GM10266 (cell line): ENCODE measurements around the gene CCIN.

ENCODE experiments used
- DNase-seq: peaks from one replicate; pipeline ENCODE4 v3.0.0; 2012; ENCODE audit errors: extremely low spot score
- TF ChIP-seq, protein P1 (sequence below): IDR thresholded peaks from 2 replicates; pipeline ENCODE4 v1.5.1; 2012; ENCODE audit warnings: mild to moderate bottlenecking, low read depth; ENCODE audit not compliant: control insufficient read depth, insufficient read depth; ENCODE audit errors: missing control alignments

CCIN gene

DNA sequence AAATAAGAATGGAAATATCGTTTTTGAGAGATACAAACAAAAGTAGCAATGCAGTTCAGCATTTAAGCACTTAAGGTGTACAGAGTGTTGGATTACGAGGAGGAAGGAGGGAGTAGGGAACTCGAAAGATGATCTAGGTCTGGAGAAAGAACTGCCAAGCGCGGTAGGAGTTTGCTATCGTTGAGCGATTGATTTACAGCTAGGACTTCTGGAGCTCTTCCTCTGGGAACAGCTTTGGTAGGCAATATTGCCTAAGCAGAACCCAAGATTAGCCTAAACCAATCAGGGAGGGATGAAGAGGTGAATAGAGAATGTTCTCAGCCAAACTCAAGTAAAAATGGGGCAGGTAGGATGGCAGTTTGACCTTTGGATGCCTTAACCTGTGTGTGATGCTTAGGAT lies 22.5 kb downstream of the CCIN start:
- no peak for DNase-seq
- TF ChIP-seq, protein P1, sequence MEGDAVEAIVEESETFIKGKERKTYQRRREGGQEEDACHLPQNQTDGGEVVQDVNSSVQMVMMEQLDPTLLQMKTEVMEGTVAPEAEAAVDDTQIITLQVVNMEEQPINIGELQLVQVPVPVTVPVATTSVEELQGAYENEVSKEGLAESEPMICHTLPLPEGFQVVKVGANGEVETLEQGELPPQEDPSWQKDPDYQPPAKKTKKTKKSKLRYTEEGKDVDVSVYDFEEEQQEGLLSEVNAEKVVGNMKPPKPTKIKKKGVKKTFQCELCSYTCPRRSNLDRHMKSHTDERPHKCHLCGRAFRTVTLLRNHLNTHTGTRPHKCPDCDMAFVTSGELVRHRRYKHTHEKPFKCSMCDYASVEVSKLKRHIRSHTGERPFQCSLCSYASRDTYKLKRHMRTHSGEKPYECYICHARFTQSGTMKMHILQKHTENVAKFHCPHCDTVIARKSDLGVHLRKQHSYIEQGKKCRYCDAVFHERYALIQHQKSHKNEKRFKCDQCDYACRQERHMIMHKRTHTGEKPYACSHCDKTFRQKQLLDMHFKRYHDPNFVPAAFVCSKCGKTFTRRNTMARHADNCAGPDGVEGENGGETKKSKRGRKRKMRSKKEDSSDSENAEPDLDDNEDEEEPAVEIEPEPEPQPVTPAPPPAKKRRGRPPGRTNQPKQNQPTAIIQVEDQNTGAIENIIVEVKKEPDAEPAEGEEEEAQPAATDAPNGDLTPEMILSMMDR, result no peak

DNA sequence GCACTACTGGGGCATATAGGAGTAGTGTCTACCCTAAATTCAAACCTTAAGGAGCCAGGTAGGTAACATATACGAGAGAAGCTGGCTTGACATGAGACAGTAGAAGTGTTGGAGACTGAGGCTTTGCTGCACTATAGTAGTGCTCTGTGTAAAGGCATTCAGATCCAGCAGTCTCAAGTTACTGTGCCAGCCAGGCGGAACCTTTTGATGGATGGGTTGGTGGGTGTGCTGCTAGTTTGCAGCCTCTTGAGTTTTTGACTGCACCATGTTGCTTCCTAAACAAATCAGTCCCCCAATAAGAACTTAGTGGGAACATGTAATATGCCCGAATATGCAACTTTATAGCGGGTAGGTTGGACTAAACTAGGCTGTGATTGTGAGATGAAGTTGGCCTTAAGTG lies 23.0 kb downstream of the CCIN start:
- DNase-seq, result no peak
- TF ChIP-seq, protein P1, result no peak

DNA sequence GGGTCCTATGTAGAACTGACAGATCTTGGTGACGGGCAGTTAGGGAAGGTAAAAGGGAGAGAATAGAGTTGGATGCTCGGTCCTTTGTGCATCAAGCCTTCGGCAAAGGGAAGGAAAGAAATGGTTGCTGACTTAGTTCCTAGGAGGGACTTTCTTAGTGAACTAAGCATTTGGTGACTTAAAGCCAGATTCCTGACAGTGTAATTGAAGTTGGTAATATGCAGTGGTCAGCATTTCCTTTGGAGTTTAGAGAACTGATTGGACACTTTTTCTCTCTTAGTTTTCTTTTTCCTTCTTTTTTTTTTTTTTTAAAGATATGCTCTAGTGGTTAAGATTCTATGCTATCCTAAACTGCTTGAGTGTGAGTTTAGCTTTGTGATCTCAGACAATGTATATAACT lies 23.8 kb downstream of the CCIN start:
- no peak for DNase-seq
- TF ChIP-seq, protein P1, result no peak

DNA sequence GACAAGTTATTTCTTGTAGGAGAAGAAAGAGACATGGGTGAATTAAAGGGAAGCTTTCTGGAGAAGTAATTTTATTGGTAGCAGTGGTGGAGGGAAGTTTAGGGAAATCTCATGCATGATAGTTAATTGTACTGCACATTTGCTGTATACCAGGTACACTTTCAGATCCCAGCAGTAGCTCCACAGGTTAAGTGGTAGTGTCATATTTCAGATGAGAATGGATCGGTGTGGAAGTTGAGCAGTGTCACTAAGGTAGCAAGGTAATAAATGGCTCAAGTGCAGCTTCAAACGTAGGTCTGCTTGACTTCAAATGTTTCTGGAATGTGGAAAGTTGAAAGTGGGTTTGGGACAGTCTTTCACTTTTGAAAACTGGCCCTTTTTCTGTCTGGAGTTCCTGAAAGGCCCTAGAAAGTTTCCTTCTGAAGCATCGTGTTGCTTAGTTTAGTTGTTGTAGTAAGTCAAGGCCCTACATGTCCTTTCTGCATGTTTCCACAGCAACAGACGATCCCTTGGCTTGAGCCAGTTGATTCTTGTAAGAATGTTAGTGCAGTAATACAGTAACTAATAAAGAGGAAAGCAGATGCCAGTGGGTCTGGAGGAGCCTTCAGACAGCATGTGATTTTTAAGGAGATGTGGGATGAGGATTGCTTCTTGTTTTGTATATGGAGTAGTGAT lies 25.3 kb downstream of the CCIN start:
- DNase-seq, result no peak
- TF ChIP-seq, protein P1, result no peak

DNA sequence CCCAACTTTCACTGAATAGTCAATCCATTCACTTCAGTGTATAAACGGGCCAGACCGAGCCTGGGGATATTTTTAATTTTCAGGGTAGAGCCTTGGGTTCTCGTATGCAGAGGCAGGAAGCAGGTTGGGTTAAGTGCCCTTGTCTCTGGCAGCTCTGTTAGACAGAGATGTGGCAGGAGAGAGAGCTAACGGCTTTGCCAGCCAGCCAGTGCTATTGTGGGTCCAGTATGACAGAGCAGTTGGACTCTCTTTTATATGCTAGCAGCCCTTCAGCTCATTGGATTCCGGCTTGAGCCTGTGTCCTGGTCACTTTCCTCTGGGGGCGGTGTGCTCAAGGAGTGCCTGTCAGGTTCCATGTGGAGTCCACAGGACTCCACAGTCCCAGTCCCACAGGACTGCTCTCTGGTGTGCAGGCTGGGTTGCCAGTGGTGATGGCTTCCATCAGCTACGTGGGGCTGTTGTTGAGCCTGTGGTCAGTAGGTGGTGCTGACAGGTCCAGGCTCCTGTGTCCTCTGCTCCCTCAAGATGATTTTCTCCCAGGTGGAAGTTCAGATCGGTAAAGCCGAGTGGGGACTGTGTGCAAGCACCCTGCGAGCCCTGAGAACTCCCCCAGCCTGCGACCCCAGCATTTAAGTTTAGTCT lies 35.8 kb downstream of the CCIN start:
- DNase-seq, result no peak

DNA sequence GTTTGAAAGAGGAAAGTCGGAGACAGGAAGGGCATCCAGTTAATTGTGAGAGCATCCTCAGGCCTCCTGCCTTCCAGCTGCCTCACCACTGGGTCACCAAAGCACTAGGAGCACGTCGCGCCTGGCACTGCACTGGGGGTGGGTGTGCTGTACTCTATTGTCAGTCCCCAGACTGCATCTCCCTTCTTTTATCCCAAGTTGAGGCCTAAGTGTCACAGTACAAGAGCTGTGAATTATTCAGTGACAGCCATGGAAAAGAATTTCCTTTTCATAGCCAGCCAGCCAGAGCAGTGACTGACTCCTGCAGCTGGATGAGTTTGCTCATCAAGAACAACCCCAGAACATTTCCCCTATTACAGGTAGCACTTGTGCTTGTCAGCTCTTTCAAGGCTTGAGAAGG lies 37.8 kb downstream of the CCIN start:
- TF ChIP-seq, protein P1, result no peak
- DNase-seq, result no peak

More for the DNA sequence above, 35.8 kb downstream of the CCIN start:
- TF ChIP-seq, protein P1, result no peak

DNA sequence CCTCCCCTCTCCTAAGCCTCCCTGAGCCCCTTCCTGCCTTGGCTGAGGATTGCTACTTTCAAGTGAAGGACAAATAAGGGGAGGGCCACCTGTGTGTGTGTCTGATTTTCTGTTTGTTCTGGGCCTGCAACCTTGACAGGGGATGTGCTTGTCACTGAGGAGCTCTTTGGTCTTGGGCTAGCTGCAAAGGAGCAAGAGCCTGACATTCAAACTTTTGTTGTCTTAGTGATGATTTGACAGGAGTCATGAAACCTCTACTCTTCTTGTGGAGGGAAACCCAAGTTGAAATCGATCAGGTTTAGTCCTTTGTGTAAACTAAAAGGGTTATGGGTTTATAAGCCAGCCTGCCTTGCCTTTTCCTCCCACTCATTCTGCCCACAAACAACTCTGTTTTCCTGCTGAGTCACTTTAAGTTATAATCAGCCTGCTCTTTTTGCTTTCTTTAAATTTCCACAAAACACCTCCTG lies 38.4 kb downstream of the CCIN start:
- TF ChIP-seq, protein P1, result no peak
- DNase-seq, result no peak
